HG03354 (cell line): Measurements from ENCODE around the gene TSPAN1.

Source experiments
- ATAC-seq: cut with Tn5 transposase; IDR thresholded peaks from one replicate; pipeline ENCODE4 v1.9.1; 2021; ENCODE audit warnings: mild to moderate bottlenecking; ENCODE audit not compliant: unreplicated experiment, poor library complexity, severe bottlenecking

The TSPAN1 gene, protein sequence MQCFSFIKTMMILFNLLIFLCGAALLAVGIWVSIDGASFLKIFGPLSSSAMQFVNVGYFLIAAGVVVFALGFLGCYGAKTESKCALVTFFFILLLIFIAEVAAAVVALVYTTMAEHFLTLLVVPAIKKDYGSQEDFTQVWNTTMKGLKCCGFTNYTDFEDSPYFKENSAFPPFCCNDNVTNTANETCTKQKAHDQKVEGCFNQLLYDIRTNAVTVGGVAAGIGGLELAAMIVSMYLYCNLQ

DNA sequence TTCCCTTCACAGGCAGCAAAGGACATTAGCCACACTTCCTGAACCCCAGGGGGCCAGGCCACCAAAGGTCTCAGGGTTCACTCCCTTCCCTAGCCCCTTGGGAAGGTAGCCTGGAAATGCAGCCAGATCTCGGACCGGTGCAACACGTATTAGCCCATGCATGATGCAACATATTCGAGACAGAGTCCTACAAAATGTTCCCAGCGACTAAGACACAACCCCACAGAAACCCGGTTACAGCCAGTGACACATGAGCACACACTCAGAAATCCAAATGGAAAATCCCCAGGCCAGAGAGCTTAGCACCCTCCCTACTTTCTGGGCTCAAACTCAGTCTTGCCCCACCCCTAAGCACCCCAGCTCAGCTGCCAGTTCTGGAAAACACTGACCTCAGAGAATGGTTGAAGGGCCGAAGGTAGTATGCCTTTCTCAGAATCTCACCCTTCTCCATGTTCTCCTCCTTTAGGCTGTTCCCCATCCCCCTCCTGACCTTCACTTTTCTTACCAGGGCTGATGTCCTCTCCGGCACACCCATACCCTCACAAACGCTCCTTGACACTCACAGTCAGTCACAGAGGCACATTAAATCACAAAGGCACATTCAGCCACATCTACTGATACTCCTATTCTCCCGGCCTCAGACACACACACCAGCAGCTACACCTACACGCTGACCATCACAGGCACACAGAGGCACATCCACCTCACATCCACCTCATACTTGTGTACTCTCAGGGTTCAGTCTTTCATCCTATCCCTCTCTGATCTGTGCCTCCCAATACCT lies at the start of gene TSPAN1:
Gene TSPAN1, plus strand, starts transcription at position 640 of the 784 bp plus-strand sequence. CDS start 6,021 bp downstream, outside the sequence.
- no peak for ATAC-seq

DNA sequence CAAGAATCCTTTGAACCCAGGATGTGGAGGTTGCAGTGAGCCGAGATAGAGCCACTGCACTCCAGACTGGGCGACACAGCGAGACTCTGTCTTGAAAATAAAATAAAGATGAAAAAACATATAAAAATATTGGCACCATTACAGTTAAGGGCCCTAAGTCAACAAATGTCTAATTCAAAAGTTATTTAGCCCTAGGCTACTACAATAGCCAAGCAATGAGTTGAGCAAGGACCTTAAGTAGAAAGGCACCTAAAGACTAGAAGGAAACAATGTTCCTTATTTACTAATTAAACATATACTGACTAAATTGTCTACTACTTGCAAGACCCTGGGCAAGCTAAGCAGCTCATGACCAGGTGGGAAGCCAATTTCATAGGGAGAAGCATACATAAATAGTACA lies 46.5 kb upstream of the TSPAN1 start:
- ATAC-seq, result no peak

DNA sequence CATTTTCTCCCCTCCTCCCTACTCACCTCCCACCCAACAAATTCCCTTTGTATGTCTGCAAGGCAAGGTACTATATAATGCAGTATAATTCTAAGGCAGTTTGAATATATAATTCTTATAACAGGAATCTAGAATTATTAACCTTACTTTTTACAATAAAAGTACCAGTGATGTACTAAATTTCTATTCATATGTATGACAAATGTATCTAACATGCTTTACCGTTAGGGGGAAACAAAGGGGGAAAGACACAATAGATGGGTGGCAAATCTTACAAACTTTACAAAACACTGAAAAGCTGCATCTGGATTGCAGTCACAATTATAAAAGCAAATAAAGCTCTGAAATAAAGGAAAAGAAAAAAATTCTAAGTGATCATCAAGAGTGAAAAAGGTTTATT lies 44.8 kb upstream of the TSPAN1 start:
- ATAC-seq, result no peak

DNA sequence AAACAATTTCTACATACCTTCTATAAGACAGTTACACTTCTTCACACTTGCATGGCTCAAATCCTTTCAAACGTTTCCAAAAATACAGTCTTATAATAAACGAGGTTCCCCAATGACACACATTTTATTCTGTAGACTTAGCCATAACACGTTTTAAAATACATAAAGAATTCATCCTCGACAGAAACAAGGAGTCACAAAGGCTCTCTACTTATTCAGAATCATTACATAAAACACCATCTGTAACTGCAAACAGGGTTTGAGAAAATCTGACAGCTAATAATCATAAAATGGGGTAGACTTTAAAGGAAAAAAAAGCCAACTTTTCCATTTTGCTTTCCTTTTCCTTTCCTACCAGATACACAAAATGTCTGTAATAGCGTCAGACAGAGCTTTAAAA lies 44.3 kb upstream of the TSPAN1 start:
- ATAC-seq, result no peak

DNA sequence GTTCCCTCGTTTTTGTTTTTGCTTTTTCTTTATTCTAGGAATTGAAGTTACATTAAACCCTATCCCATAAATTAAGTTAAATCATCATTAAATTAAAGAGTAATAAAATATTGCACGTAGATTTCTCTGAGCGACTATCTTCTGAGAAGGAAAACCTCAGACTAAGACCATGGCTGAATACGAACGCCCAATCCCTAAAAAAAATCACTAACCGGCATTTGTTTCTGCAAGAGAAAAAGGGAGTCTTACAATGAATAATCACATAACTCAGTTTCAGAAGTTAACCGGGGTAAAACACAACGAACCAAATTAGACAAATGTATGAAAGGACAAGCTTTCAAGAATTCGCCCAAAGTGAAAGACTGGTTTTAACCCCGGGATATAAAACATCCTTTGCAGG lies 43.8 kb upstream of the TSPAN1 start:
- no peak for ATAC-seq

DNA sequence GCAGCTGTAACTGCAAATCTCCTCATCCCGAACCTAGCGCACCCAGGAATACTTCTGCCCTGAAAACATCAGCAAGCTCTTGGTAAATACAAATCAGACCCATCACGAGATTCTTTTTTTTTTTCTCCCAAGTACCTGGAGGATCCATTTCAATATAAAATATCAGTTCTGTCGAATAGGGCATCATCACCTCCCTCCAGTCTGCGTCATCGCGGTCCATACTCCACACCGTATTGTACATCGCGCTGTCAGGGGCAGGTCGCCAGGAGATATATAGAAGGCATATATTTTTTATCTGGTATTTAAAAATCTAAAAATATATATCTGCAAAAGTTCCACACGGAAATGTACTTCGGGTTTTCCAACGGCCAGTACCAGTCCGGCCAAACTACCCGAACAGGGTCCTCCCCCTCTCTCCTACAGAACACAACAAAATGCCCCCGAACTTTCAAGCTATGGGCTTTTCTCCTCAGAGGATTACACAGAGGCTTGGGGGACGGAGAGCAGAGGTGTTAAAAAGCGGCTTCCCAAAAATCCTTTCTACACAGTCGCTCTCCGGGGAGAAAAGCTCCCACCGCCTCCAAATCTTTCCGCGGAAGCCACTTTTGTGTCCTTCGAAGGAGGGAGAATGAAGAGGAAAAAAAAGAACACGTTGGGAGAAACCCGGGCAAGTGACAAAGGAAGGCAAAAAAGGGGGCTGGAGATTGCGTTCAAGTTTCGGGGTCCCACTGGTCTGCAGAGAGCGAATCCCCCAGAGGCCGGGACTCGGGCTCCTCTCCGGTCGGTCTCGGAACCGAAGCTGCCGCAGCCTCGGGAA lies 43.0 kb upstream of the TSPAN1 start:
- ATAC-seq, result no peak

DNA sequence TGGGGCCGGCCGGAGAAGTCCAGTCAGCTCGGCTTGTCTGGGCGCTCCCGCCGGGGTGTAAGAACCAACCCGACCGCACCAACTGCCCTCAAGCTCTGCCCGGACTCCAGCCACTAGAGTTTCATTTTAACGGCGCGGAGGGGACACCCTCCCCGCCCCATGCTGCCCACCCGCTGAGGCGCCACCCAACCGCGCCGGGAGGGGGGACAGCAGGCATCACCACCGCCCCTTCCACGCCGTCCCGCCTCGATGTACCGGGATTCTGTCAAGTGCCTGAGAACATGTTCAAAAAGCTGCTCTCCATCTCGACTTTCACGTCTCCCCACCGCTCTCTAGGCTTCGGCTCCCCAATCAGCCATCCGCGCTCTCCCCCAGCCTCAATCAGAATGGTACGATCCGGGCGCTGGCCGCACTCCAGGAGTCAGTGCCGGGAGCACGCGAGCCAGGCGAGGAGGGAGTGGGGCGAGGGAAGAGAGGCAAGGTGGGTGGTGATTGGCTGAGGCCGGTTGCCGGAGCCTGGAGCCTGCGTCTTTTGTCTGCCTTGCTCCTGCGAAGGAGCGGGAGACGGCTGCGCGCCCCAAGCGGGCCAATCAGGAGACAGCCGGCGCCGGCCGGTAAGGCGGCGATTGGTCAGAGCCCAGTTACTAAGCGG lies 42.2 kb upstream of the TSPAN1 start, which contains the start of gene PIK3R3:
Gene PIK3R3, minus strand, starts transcription at position 101 of the 652 bp plus-strand sequence. CDS start 677 bp downstream, outside the sequence.
- peak; percentile 88 for ATAC-seq

DNA sequence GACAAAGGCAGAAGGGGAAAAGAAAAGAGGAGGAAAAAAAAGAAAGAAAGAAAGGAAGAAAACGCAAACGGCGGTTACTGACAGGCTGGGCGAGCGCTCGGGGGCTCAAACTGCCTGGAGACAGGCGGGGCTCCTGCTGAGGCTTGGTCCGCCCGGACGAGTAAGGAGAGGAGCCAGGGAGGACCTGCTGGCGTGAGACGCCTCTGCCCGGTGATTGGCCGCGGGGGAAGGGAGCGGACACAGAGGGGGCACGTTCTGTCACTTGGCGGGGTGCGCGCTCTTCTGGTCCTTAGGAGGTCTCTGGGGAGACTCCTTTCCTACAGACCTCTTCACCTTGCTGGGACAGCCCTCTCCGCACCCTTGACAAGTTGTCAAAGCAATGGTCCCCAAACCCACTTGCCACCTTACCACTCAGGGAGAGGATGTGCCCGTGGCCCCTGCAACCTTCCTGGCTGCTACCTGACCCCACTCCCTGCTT lies 41.7 kb upstream of the TSPAN1 start:
- peak; percentile 59 for ATAC-seq

DNA sequence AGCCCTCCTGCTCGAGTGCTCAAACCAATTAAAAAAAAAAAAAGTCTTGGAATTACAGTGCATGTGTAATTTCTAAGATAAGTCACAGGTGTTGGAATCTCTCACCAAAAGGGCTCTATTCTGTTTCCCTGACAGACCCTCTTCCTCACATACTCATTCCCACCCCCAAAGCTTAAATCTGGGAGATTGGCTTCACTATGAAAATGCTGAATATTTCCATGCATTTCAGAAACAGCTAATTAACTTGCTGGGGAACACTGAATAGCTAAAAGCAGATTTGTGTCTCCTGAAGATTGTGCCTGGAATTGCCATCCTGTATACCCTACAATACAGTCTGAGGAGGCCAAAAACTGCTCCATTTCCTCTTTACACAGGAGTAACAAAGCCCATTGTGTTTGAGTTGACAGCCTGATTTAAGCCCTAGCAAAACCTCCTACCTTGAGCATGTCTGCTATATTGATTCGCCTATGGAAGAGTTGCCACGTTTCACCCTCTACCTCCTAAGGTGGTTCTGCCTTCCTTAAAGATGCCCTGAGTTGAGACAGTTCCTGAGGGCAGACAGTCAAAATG lies 41.0 kb upstream of the TSPAN1 start:
- no peak for ATAC-seq

DNA sequence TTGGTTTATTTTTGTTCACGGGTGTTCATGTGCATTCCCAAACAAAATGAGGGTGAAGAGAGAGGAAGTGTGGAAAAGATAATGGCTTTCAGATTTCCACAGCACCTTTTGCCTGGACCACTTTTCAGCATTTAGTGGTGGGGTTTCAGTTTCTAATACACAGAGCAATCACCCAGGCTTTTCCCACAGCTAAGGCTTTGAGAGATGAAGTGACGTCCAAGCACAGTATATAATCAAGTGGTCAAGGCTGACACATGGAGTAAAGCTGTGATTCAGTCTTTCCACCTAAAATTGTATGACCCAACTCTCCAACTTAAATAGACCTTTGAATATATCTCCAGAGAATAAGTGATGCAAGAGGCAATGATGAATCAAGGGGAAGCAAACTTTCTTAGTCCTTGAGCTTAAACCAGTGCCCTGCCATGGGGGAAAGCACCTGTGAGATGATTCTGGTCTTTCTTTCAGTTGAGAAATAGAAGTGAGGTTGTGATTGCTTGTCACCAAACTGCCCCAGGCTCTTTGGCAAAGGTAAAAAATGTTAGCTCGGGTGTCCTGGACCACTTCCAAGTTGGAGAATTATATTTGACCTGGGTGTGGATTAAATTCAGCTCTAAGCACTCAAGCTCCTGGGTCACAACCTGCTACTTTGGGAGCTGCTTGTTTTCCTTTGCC lies 40.1 kb upstream of the TSPAN1 start:
- ATAC-seq, result no peak

DNA sequence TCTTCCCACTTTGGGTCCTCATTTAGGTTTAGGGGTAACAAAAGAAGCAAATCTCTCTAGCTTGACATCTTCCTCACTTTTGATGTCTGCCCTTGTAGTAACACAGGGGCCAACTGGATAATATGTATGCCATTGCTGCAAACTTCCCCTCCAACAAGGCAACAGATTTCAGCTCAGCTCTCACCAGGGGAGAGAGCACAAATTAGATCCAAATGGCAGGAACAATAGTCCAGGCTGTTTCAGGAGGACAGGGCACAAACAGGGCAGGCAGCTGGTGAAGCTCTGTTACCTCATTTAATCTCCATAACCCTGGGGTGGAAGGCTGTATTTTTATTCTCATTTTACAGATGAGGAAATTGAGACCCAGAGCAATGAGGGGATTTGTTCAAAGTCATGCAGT lies 38.2 kb upstream of the TSPAN1 start:
- no peak for ATAC-seq

DNA sequence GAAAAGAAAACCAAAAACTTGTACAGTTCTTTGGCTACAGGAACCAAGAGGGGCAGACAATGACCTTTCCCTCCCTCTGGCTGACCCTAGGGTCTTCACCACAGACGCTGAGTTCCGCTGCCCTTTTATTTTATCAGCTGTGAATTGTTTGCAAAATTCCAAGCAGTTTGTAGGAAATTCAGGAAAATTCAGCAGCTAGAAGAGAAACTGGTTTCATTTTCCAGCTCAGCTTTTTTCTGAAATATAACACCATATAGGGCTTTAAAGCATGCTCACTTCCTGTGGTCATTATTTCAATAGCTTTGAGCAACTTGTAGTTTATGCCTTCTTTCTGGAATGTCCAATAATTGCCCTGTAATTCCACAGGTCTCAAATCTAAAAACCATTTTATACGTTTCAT lies 37.0 kb upstream of the TSPAN1 start:
- ATAC-seq, result no peak

DNA sequence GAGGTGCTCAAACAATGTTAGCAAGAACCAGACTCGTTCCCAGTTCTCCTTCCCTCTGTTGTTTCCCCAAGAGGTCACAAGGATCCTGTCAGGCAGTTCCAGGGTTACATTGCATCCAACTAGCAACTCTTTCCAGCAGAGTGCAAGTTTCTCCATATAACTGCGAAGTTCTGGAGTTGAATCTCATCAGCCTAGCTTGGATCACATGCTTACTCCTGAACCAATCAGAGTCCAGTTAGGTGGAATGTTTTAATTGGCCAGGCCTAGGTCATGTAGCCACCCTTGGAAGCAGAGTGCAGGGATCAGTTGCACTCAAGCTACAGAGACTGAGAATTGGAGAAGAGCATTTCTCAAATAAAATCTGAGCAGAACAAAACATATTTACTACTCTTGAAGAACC lies 26.6 kb upstream of the TSPAN1 start:
- no peak for ATAC-seq

DNA sequence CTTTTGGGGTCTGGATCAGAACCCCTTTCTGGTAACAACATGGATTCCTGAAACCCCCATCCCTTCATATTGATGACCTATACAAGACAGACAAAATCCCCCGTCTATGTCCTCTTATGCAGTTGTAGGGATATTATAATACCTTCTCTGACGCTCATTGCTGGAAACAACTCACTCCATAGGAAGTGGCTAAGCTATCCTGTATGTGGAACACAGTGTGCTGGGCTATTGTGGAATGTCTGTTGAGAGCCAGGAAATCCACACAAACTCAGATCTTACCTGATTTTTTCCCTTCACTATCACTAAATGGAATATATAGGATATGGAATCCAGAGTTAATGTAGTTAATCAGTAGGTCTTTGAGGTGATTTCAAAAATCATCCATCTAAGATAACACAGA lies 24.8 kb upstream of the TSPAN1 start:
- ATAC-seq, result no peak

DNA sequence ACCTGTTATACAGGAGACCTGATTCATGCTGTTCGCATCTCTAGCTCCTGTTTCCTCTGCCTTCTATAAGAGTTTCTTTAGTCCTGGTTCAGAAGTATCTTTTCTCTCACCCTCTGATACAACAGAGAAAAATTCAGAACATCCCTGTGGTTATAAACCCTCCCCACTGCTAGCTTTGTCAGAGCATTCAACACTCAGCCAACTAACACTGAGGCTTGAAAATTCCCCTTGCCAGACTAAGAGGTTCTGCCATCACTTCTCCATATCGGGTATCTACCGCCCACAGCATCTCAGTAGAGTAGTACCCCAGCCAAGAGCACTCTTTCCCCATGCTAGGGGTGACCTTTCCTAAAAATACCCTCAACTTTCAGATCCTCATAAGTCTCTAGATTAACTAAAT lies 22.9 kb upstream of the TSPAN1 start:
- no peak for ATAC-seq

DNA sequence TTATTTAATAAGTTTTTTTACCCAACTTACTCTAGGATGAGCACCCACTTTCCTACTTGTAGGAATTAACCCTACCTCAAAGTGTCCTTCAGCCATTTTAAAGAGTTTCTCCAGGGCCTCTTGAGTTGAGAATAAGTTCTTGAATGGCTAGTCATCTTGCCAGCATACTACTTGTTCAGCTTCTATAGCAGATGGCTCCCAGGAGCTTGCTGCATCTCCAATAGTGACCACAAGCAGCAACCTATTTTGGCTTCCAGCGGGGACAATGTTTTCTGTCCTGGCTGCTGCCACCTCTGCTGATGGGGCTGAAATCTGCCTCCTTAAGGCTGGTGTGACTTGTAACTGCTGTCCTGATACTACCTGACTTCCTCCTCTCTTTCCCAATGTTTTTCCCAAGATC lies 21.7 kb upstream of the TSPAN1 start:
- no peak for ATAC-seq

DNA sequence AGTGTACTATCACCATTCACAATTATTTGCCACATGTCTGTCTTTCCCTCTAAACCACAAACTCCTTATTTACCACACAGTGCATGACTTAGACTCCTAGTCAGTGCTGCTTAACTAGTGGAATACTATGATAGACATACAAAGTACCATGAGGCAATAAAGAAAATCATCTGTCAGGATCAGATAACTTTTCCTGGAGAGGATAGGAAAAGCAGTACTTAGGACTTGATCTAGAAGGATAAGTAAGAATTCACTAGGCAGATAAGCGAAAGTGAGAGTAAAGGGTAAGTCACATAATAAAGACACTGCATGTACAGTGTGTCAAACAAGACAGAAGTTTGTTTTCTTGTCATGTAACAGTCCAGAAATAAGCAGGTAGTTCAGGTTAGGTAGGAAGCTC lies 21.2 kb upstream of the TSPAN1 start:
- ATAC-seq, result no peak

DNA sequence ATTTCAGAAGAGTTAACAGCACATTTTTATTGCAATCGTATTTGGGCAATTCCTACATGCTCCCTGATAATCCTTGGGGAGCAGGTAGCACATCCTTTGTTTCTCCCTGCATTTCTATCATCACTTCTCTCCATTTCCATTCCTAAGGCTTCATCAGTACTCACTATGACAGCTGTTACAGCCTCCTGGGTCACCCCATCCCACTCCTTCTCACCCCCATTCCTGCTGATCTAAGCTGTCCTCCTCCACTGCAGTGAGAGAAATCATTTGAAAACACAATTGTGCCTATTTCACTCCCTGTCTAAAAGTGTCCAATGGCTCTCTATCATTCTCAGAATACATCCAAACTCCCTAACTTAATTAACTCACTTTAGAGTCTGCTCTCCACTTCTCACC lies 17.0 kb upstream of the TSPAN1 start:
- ATAC-seq, result no peak
